DMS 273 (cell line): ENCODE results near the gene CRPPA.
A peak's percentile ranks its signal among the peaks of the same experiment; 100 is the strongest.

ENCODE experiments used
- DNase-seq: peaks from one replicate; lab custom pipeline; 2025; ENCODE audit not compliant: unreplicated experiment; lab: John Stamatoyannopoulos, UW

The CRPPA gene

GRCh38 chr7:16423761-16424160 is 2.4 kb upstream of the CRPPA start:
- DNase-seq: no peak

- DNase-seq: peak; percentile 14
Observed at GRCh38 chr7:16422917-16423316, 1.6 kb upstream of the CRPPA start.

GRCh38 chr7:16422103-16422435 is 731 bp upstream of the CRPPA start:
- DNase-seq: peak; percentile 40

- DNase-seq: peak; percentile 97
Observed at GRCh38 chr7:16420649-16421332, 547 bp downstream of the CRPPA start.

GRCh38 chr7:16420329-16420648 is 1.0 kb downstream of the CRPPA start:
- no peak for DNase-seq

GRCh38 chr7:16419859-16420258 is 1.5 kb downstream of the CRPPA start:
- DNase-seq: no peak

GRCh38 chr7:16419126-16419525 is 2.2 kb downstream of the CRPPA start:
- DNase-seq: no peak

- peak; percentile 36 for DNase-seq
Observed at GRCh38 chr7:16417906-16418305, 3.4 kb downstream of the CRPPA start.

- no peak for DNase-seq
Observed at GRCh38 chr7:16416289-16417282, 4.8 kb downstream of the CRPPA start.

- DNase-seq: peak; percentile 59
Observed at GRCh38 chr7:16412274-16413254, 8.8 kb downstream of the CRPPA start.

GRCh38 chr7:16411391-16411790 is 9.9 kb downstream of the CRPPA start:
- DNase-seq: no peak

GRCh38 chr7:16409777-16410176 is 11.6 kb downstream of the CRPPA start:
- DNase-seq: peak; percentile 9

GRCh38 chr7:16404636-16405035 is 16.7 kb downstream of the CRPPA start:
- no peak for DNase-seq

- DNase-seq: no peak
Observed at GRCh38 chr7:16403475-16403874, 17.9 kb downstream of the CRPPA start.

- DNase-seq: no peak
Observed at GRCh38 chr7:16402940-16403339, 18.4 kb downstream of the CRPPA start.

GRCh38 chr7:16402091-16402490 is 19.2 kb downstream of the CRPPA start:
- DNase-seq: no peak

- no peak for DNase-seq
Observed at GRCh38 chr7:16400893-16401275, 20.5 kb downstream of the CRPPA start.

- no peak for DNase-seq
Observed at GRCh38 chr7:16399916-16400892, 21.1 kb downstream of the CRPPA start.

- peak; percentile 46 for DNase-seq
Observed at GRCh38 chr7:16399265-16399831, 22.0 kb downstream of the CRPPA start.
